Neural progenitor cell (in vitro differentiated cells): Measurements from ENCODE around the gene TMEM140. TPM values are rescaled to one million over a fixed set of nuclear protein-coding genes. Genes with fewer than 3 reads are reported as not detected.

Source experiments
- DNase-seq: peaks from one replicate; pipeline ENCODE4 v3.0.0-alpha.2; 2016; ENCODE audit warnings: low spot score
- H2AFZ ChIP-seq: fragments of 200-600 bp; sonication (generic); replicated peaks from 2 replicates; pipeline ENCODE4 v1.6.1; 2016; ENCODE audit warnings: antibody characterized with exemption
- H3F3A ChIP-seq: fragments of 200-600 bp; sonication (generic); 2 replicates; pipeline ENCODE4 v1.6.1; 2016; ENCODE audit warnings: antibody characterized with exemption, low read depth
- H3K27ac ChIP-seq: fragments of 200-600 bp; sonication (generic); 2 replicates; pipeline ENCODE4 v1.5.1; 2016; ENCODE audit warnings: mild to moderate bottlenecking
- H3K27me3 ChIP-seq: fragments of 200-600 bp; sonication (generic); 2 replicates; pipeline ENCODE4 v1.6.1; 2016; ENCODE audit warnings: mild to moderate bottlenecking, moderate library complexity
- H3K36me3 ChIP-seq: fragments of 200-600 bp; sonication (generic); 2 replicates; pipeline ENCODE4 v1.5.1; 2016
- H3K4me1 ChIP-seq: fragments of 200-600 bp; sonication (generic); 2 replicates; pipeline ENCODE4 v1.6.1; 2016; ENCODE audit warnings: mixed run types
- H3K4me2 ChIP-seq: fragments of 200-600 bp; sonication (generic); 2 replicates; pipeline ENCODE4 v1.6.1; 2016
- H3K4me3 ChIP-seq: fragments of 200-600 bp; sonication (generic); 2 replicates; pipeline ENCODE4 v1.5.1; 2016
- H3K79me2 ChIP-seq: fragments of 200-600 bp; sonication (generic); 2 replicates; pipeline ENCODE4 v1.6.1; 2016; ENCODE audit warnings: low read depth
- H3K9ac ChIP-seq: fragments of 200-600 bp; sonication (generic); 2 replicates; pipeline ENCODE4 v1.6.1; 2016
- H3K9me3 ChIP-seq: fragments of 200-600 bp; sonication (generic); 2 replicates; pipeline ENCODE4 v1.5.1; 2016; ENCODE audit warnings: low read depth
- H4K20me1 ChIP-seq: fragments of 200-600 bp; sonication (generic); 2 replicates; pipeline ENCODE4 v1.6.1; 2016; ENCODE audit warnings: low read depth
- H3K27ac Mint-ChIP-seq: 3 replicates; pipeline ENCODE4 v1.8.0; 2021; ENCODE audit warnings: mixed read lengths
- H3K27me3 Mint-ChIP-seq: 2 replicates; pipeline ENCODE4 v1.8.0; 2022; ENCODE audit warnings: low read depth, mild to moderate bottlenecking, inconsistent platforms, moderate library complexity, mixed read lengths; ENCODE audit not compliant: insufficient read depth
- H3K36me3 Mint-ChIP-seq: 3 replicates; pipeline ENCODE4 v1.8.0; 2021; ENCODE audit warnings: mixed read lengths
- H3K4me1 Mint-ChIP-seq: 3 replicates; pipeline ENCODE4 v1.8.0; 2021; ENCODE audit warnings: mixed read lengths
- H3K4me3 Mint-ChIP-seq: 3 replicates; pipeline ENCODE4 v1.8.0; 2021; ENCODE audit warnings: mild to moderate bottlenecking, moderate library complexity, mixed read lengths
- H3K9me3 Mint-ChIP-seq: 3 replicates; pipeline ENCODE4 v1.8.0; 2020; ENCODE audit warnings: mixed read lengths
- EZH2 ChIP-seq: fragments of 200-600 bp; sonication (generic); IDR thresholded peaks from 2 replicates; pipeline ENCODE4 v1.6.1; 2017; ENCODE audit warnings: antibody characterized with exemption, mild to moderate bottlenecking, moderate library complexity
- EZH2phosphoT487 ChIP-seq: fragments of 200-600 bp; sonication (generic); IDR thresholded peaks from 2 replicates; pipeline ENCODE4 v1.6.1; 2017; ENCODE audit warnings: antibody characterized with exemption
- microRNA-seq: library from miRNA; unstranded; fragments of <30 nt; microRNA quantifications from one replicate; pipeline ENCODE4, GENCODE V29; 2016
- small RNA-seq: library from RNA; depleted of rRNA; stranded (forward); fragments of <200 nt; gene quantifications from one replicate; pipeline ENCODE3, GENCODE V24; 2015
- total RNA-seq: library from RNA; depleted of rRNA; stranded (reverse); fragments of >200 nt; gene quantifications from 2 replicates; pipeline ENCODE4 v1.2.3, GENCODE V29; 2015; ENCODE audit warnings: low replicate concordance
- TF ChIP-seq, protein P1 (sequence below): fragments of 200-600 bp; sonication (generic); IDR thresholded peaks from 2 replicates; pipeline ENCODE4 v1.5.1; 2017; ENCODE audit warnings: antibody characterized with exemption, mild to moderate bottlenecking

The TMEM140 gene
- total RNA-seq, 1 donor from 2014 or later = not detected

GRCh38 chr7:135213831-135214230 lies 66.0 kb downstream of the TMEM140 start:
- Histone ChIP-seq H3K9ac (no peak overlapping the region), H3F3A (no peaks in the 10 kb centered on the region), H3K27me3 (peaks cover 14% of the 10 kb centered on the region), H3K79me2 (no peaks in the 10 kb centered on the region), H3K4me1 (no peaks in the 10 kb centered on the region), H4K20me1 (no peaks in the 10 kb centered on the region), H3K27ac (no peak overlapping the region), H2AFZ (no peak overlapping the region), H3K4me3 (no peak overlapping the region), H3K4me2 (no peak overlapping the region), H3K9me3 (no peaks in the 10 kb centered on the region), H3K36me3 (no peaks in the 10 kb centered on the region)
- Mint-ChIP-seq H3K36me3 (no peaks in the 10 kb centered on the region), H3K4me1 (peaks cover under 1% of the 10 kb centered on the region), H3K4me3 (no peak overlapping the region), H3K9me3 (no peaks in the 10 kb centered on the region), H3K27ac (no peak overlapping the region), H3K27me3 (peaks cover 4% of the 10 kb centered on the region)
- no peak for DNase-seq
- TF ChIP-seq, protein P1, sequence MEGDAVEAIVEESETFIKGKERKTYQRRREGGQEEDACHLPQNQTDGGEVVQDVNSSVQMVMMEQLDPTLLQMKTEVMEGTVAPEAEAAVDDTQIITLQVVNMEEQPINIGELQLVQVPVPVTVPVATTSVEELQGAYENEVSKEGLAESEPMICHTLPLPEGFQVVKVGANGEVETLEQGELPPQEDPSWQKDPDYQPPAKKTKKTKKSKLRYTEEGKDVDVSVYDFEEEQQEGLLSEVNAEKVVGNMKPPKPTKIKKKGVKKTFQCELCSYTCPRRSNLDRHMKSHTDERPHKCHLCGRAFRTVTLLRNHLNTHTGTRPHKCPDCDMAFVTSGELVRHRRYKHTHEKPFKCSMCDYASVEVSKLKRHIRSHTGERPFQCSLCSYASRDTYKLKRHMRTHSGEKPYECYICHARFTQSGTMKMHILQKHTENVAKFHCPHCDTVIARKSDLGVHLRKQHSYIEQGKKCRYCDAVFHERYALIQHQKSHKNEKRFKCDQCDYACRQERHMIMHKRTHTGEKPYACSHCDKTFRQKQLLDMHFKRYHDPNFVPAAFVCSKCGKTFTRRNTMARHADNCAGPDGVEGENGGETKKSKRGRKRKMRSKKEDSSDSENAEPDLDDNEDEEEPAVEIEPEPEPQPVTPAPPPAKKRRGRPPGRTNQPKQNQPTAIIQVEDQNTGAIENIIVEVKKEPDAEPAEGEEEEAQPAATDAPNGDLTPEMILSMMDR = no peak
- TF ChIP-seq EZH2 = no peak
- TF ChIP-seq EZH2phosphoT487 = no peak

DNA sequence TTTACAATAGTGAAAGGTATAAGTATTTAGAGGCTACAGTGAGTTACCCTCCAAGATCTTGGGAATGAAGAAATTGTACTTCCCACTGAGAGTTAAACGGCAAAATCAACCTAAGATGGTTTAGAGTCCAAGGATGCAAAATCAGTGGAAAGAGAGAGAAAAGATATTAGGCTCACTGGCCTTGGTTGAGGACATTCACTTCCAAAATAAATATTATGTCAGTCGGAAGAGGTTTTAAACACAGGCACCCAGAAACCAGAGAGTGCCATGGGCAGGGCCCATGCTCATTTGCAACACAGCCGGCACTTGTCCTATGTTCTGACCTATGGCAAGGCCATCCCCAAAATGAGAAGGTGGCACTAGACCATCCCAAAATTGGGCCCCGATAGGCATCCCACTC lies 67.3 kb downstream of the TMEM140 start:
- no peaks in the 10 kb centered on the region for H3K9me3 ChIP-seq
- Mint-ChIP-seq H3K4me1 (no peaks in the 10 kb centered on the region), H3K4me3 (no peak overlapping the region), H3K9me3 (peaks cover 2% of the 10 kb centered on the region), H3K27ac (no peak overlapping the region), H3K36me3 (no peaks in the 10 kb centered on the region), H3K27me3 (peaks cover under 1% of the 10 kb centered on the region)
- DNase-seq = no peak
- H3K79me2 ChIP-seq = no peaks in the 10 kb centered on the region
- H3K4me2 ChIP-seq = no peak overlapping the region
- peaks cover 9% of the 10 kb centered on the region for H3K27me3 ChIP-seq
- H3K27ac ChIP-seq = no peak overlapping the region
- H4K20me1 ChIP-seq = no peaks in the 10 kb centered on the region
- no peak overlapping the region for H3K9ac ChIP-seq
- no peaks in the 10 kb centered on the region for H3K4me1 ChIP-seq
- no peaks in the 10 kb centered on the region for H3K36me3 ChIP-seq
- TF ChIP-seq, protein P1 = no peak
- TF ChIP-seq EZH2phosphoT487 (no peak), EZH2 (no peak)
- H3K4me3 ChIP-seq = no peak overlapping the region
- H3F3A ChIP-seq = no peaks in the 10 kb centered on the region
- no peak overlapping the region for H2AFZ ChIP-seq

GRCh38 chr7:135215698-135216097 lies 67.8 kb downstream of the TMEM140 start:
- no peaks in the 10 kb centered on the region for H3K4me1 ChIP-seq
- H3K9ac ChIP-seq = no peak overlapping the region
- H4K20me1 ChIP-seq = no peaks in the 10 kb centered on the region
- Mint-ChIP-seq H3K9me3 (peaks cover 3% of the 10 kb centered on the region), H3K27me3 (peaks cover 3% of the 10 kb centered on the region), H3K27ac (no peak overlapping the region), H3K4me1 (no peaks in the 10 kb centered on the region), H3K4me3 (no peak overlapping the region), H3K36me3 (no peaks in the 10 kb centered on the region)
- no peak for DNase-seq
- no peak overlapping the region for H3K4me3 ChIP-seq
- no peak overlapping the region for H3K27ac ChIP-seq
- no peaks in the 10 kb centered on the region for H3K36me3 ChIP-seq
- H3K4me2 ChIP-seq = no peak overlapping the region
- H3K79me2 ChIP-seq = no peaks in the 10 kb centered on the region
- H2AFZ ChIP-seq = no peak overlapping the region
- H3F3A ChIP-seq = no peaks in the 10 kb centered on the region
- H3K9me3 ChIP-seq = no peaks in the 10 kb centered on the region
- TF ChIP-seq EZH2 (no peak), EZH2phosphoT487 (no peak)
- TF ChIP-seq, protein P1 = no peak
- H3K27me3 ChIP-seq = peaks cover 4% of the 10 kb centered on the region

Small RNA genes within 50 kb of the gene (microRNA-seq; reads per million reads assigned to microRNA genes)
- gene MIR6509 = 0.54 reads per million

Small RNA genes within 50 kb of the gene (small RNA-seq; reads per million reads assigned to genes)
- gene MIR6509 = not detected

Other genes starting within 250 kb of the TMEM140 start
- gene AGBL3, start 161.6 kb upstream of the TMEM140 start, total RNA-seq = 0.58 and 2.1 TPM in 2 replicates
- gene CYREN, start 22.6 kb downstream of the TMEM140 start, total RNA-seq = 26.9 and 52.2 TPM in 2 replicates
- gene WDR91, start 63.5 kb downstream of the TMEM140 start, total RNA-seq = 5.4 and 7.2 TPM in 2 replicates
- gene STRA8, start 85.8 kb downstream of the TMEM140 start, total RNA-seq = not detected in 2 replicates